Astrocyte of the spinal cord (primary cell): ENCODE measurements around the gene APBB2.
A peak's percentile ranks its signal among the peaks of the same experiment; 100 is the strongest.

ENCODE experiments used
- DNase-seq: peaks from one replicate; pipeline ENCODE4 v3.0.0; 2011; ENCODE audit warnings: low read depth, low spot score
- H3K4me3 ChIP-seq: 2 replicates; pipeline ENCODE4 v1.5.1; 2011; ENCODE audit warnings: low read depth, mild to moderate bottlenecking, low read length, moderate library complexity
- CTCF ChIP-seq: IDR thresholded peaks from 2 replicates; pipeline ENCODE4 v1.5.1; 2012; ENCODE audit warnings: low read depth, mild to moderate bottlenecking, low read length, inconsistent platforms
- in situ Hi-C: cut with HindIII; loops from 2 replicates; pipeline ENCODE4 v1.10.0; 2017; ENCODE audit warnings: low sequenced_read_pairs

APBB2 gene

DNA sequence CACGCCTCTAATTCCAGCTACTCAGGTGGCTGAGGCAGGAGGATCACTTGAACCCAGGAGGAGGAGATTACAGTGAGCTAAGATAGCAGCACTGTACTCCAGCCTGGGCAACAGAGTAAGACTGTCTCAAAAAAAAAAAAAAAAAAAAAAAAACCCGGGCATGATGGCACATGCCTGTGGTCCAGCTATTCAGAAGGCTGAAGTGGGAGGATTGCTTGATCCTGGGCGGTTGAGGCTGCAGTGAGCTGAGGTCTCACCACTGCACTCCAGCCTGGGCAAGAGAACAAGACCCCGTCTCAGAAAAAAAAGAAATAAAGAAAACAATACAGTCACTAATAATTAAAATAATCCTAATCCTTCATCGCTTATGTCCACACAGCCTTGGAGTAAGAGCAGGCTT is 68.1 kb downstream of the APBB2 start:
- in situ Hi-C loops = no loop called here
- no peak overlapping the region for H3K4me3 ChIP-seq
- no peak for DNase-seq
- no peak for TF ChIP-seq CTCF

GRCh38 chr4:41145571-41146078 is 68.7 kb downstream of the APBB2 start:
- DNase-seq = peak; percentile 71
- TF ChIP-seq CTCF = no peak
- in situ Hi-C loops = no loop called here
- H3K4me3 ChIP-seq = no peak overlapping the region

DNA sequence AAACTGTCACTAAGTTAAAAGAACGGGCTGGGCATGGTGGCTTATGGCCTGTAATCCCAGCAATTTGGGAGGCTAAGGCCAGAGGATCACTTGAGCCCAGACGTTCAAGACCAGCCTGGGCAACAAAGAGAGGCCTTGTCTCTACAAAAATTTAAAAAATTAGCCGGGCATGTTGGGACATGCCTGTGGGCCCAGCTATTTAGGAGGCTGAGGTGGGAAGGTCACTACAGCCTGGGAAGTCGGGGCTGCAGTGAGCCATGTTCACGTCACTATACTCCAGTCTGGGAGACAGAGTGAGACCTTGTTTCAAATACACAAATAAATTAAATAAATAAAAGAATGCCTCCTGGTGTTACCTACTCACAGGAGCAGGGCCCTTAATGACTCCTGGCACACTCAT is 69.5 kb downstream of the APBB2 start:
- DNase-seq = peak; percentile 27
- no peak overlapping the region for H3K4me3 ChIP-seq
- in situ Hi-C loops = no loop called here
- TF ChIP-seq CTCF = no peak

DNA sequence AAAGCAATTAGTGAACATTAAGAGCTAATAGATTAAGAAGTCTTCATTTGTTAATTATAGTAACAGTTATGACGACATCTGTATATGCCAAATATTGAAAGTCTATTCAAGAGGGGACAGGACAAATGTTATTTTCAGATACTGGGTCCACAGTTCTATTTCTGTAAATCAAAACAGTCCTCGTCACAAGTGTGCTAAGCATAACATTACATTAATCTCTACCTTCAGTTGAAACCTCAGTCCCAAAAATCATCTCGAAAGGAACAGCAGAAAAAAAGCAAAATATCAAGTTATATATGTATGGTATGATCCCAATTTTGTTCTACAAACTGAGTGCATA is 70.3 kb downstream of the APBB2 start:
- no peak overlapping the region for H3K4me3 ChIP-seq
- TF ChIP-seq CTCF = no peak
- in situ Hi-C loops = no loop called here
- no peak for DNase-seq

GRCh38 chr4:41143311-41144039 is 70.9 kb downstream of the APBB2 start:
- in situ Hi-C loops = no loop called here
- no peak overlapping the region for H3K4me3 ChIP-seq
- peak; percentile 96 for DNase-seq
- TF ChIP-seq CTCF = no peak

DNA sequence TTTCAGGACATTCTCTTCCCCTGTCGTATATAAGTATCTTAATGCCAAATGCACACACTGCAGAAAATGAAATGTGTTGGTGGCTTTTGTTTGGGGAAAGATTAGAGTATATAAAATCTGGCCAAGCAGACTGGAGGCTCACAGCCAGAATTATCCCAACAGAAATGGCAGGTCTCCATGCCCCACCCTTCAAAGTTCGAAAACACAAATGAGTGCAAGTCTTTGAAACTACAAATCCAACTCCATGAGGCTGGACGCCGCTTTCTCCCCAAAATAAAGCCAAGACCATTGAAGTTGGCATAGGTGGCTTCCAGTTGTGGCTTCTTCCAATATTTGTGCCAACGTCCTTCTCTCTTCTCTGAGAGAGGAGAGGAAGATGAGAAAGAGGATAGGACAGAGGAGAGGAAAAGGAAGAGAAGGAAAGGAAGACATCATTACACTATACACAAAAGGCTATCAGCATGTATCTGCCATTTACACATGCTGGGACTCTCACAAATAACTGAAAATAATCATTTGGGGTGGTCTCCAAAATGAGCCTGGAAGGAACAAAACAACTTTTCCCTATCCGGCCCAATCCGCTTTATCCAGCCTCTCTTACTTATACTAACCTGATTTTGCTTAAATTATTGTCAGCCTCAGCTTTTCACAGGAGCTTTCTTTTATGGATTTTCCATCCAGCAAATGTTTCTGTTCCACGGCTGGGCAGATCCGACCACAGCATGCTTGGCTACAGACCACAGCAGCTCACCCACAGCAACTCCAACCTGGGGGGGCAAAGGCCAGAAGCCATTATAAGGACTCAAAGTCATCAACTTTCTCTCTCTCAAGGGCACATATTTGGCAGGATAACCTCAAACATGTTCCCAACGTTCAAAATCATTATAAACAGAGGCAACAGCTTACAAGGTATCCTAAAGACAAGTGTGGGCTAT is 71.7 kb downstream of the APBB2 start:
- in situ Hi-C loops = no loop called here
- DNase-seq = no peak
- H3K4me3 ChIP-seq = no peak overlapping the region
- TF ChIP-seq CTCF = no peak
